NB4 (cell line): Measurements from ENCODE around the gene COA1.

Source experiments
- DNase-seq: peaks from one replicate; pipeline ENCODE4 v3.0.0; 2010; ENCODE audit warnings: low read depth
- H3K4me3 ChIP-seq: one replicate; pipeline ENCODE4 v1.5.1; 2011; ENCODE audit warnings: mild to moderate bottlenecking, low read depth, low read length, moderate library complexity
- CTCF ChIP-seq: IDR thresholded peaks from one replicate; pipeline ENCODE4 v1.5.1; 2012; ENCODE audit warnings: low read depth, low read length
- MAX ChIP-seq: IDR thresholded peaks from 2 replicates; pipeline ENCODE4 v1.6.1; 2011; ENCODE audit warnings: low read depth, low read length
- MYC ChIP-seq: IDR thresholded peaks from 2 replicates; pipeline ENCODE4 v1.6.1; 2011; ENCODE audit warnings: low read depth, low read length
- POLR2A ChIP-seq: IDR thresholded peaks from 2 replicates; pipeline ENCODE4 v1.6.1; 2011; ENCODE audit warnings: mild to moderate bottlenecking; ENCODE audit not compliant: insufficient read length; ENCODE audit errors: extremely low read depth

Gene COA1

GRCh38 chr7:43729924-43730248 lies 563 bp upstream of the COA1 start:
- H3K4me3 ChIP-seq, result peak overlapping the region; percentile 94
- TF ChIP-seq MYC (no peak), CTCF (no peak), MAX (no peak)
- no peak for DNase-seq

- TF ChIP-seq POLR2A (no peak), MYC (no peak), MAX (no peak), CTCF (no peak)
- no peak for DNase-seq
- H3K4me3 ChIP-seq, result no peak overlapping the region
Observed at GRCh38 chr7:43727494-43727893, 1.8 kb downstream of the COA1 start.

- TF ChIP-seq CTCF (no peak), POLR2A (no peak), MAX (no peak), MYC (no peak)
- no peak for DNase-seq
- no peak overlapping the region for H3K4me3 ChIP-seq
Observed at GRCh38 chr7:43727003-43727402, 2.3 kb downstream of the COA1 start.

GRCh38 chr7:43726466-43726865 lies 2.9 kb downstream of the COA1 start:
- no peak overlapping the region for H3K4me3 ChIP-seq
- no peak for DNase-seq
- TF ChIP-seq POLR2A, result no peak
- TF ChIP-seq MAX, result no peak
- TF ChIP-seq CTCF, result no peak
- TF ChIP-seq MYC, result no peak

- no peak overlapping the region for H3K4me3 ChIP-seq
- no peak for DNase-seq
- TF ChIP-seq MAX, result no peak
- TF ChIP-seq CTCF, result no peak
- TF ChIP-seq POLR2A, result no peak
- TF ChIP-seq MYC, result no peak
Observed at GRCh38 chr7:43725251-43725650, 4.1 kb downstream of the COA1 start.

GRCh38 chr7:43723007-43723341 lies 6.3 kb downstream of the COA1 start:
- no peak for DNase-seq
- no peak for TF ChIP-seq MYC
- H3K4me3 ChIP-seq, result no peak overlapping the region
